Ectodermal cell (in vitro differentiated cells): ENCODE measurements around the gene PRDM1.

ENCODE experiments used
- H3K27ac ChIP-seq: 2 replicates; pipeline ENCODE4 v1.7.0; 2013; ENCODE audit warnings: mild to moderate bottlenecking, low read depth, low read length; ENCODE audit not compliant: insufficient read depth, poor library complexity, severe bottlenecking
- H3K27me3 ChIP-seq: 2 replicates; pipeline ENCODE4 v1.7.0; 2013; ENCODE audit warnings: mild to moderate bottlenecking, low read length; ENCODE audit not compliant: insufficient read depth, control insufficient read depth, poor library complexity, severe bottlenecking
- H3K36me3 ChIP-seq: one replicate; pipeline ENCODE4 v1.7.0; 2013; ENCODE audit warnings: low read length; ENCODE audit not compliant: control insufficient read depth, insufficient read depth
- H3K4me1 ChIP-seq: one replicate; pipeline ENCODE4 v1.7.0; 2013; ENCODE audit warnings: low read length; ENCODE audit not compliant: control insufficient read depth, insufficient read depth
- H3K4me3 ChIP-seq: 2 replicates; pipeline ENCODE4 v1.7.0; 2013; ENCODE audit warnings: low read depth, low read length, control low read depth; ENCODE audit not compliant: insufficient read depth
- H3K9me3 ChIP-seq: 2 replicates; pipeline ENCODE4 v1.7.0; 2013; ENCODE audit warnings: mild to moderate bottlenecking, low read length, moderate library complexity; ENCODE audit not compliant: control insufficient read depth
- WGBS, 2 experiments: methylation state at CpG; one replicate each; pipeline ENCODE4 v1.1.7; 2013; ENCODE audit warnings: missing lambda C conversion rate in 2 of 2; 5-methylcytosine and 5-hydroxymethylcytosine counted together

The PRDM1 gene

GRCh38 chr6:106082735-106083398 is 3.3 kb upstream of the PRDM1 start:
- Histone ChIP-seq H3K27ac (no peak overlapping the region), H3K27me3 (peaks cover 30% of the 10 kb centered on the region), H3K36me3 (no peaks in the 10 kb centered on the region), H3K9me3 (no peaks in the 10 kb centered on the region), H3K4me3 (no peak overlapping the region), H3K4me1 (peaks cover 24% of the 10 kb centered on the region)
- 94 to 98% methylated on average over 6 of the region's 6 CpGs for WGBS, 2 experiments

GRCh38 chr6:106083618-106084017 is 2.5 kb upstream of the PRDM1 start:
- Histone ChIP-seq H3K36me3 (no peaks in the 10 kb centered on the region), H3K9me3 (no peaks in the 10 kb centered on the region), H3K27me3 (peaks cover 30% of the 10 kb centered on the region), H3K4me3 (no peak overlapping the region), H3K4me1 (peaks cover 24% of the 10 kb centered on the region), H3K27ac (no peak overlapping the region)
- WGBS, 2 experiments: 89 to 94% methylated on average over 2 of the region's 2 CpGs

GRCh38 chr6:106084106-106084988 is 1.8 kb upstream of the PRDM1 start:
- no peak overlapping the region for H3K27ac ChIP-seq
- H3K4me3 ChIP-seq: no peak overlapping the region
- peaks cover 30% of the 10 kb centered on the region for H3K27me3 ChIP-seq

GRCh38 chr6:106084989-106085691 is 996 bp upstream of the PRDM1 start:
- Histone ChIP-seq H3K4me1 (peaks cover 24% of the 10 kb centered on the region), H3K27me3 (peaks cover 30% of the 10 kb centered on the region), H3K4me3 (peak overlapping the region; percentile 34), H3K36me3 (no peaks in the 10 kb centered on the region), H3K27ac (no peak overlapping the region), H3K9me3 (no peaks in the 10 kb centered on the region)
- WGBS, 2 experiments: 28 to 29% methylated on average over 6 to 7 of the region's 7 CpGs

More at GRCh38 chr6:106084106-106084988, 1.8 kb upstream of the PRDM1 start:
- Histone ChIP-seq H3K36me3 (no peaks in the 10 kb centered on the region), H3K9me3 (no peaks in the 10 kb centered on the region), H3K4me1 (peaks cover 24% of the 10 kb centered on the region)
- whole genome bisulfite sequencing, 2 experiments: 41 to 44% methylated on average over 5 of the region's 5 CpGs

- H3K9me3 ChIP-seq: no peaks in the 10 kb centered on the region
- no peaks in the 10 kb centered on the region for H3K36me3 ChIP-seq
- H3K27me3 ChIP-seq: peaks cover 30% of the 10 kb centered on the region
- H3K4me3 ChIP-seq: peak overlapping the region; percentile 34
- WGBS, 2 experiments: 23 to 24% methylated on average over 6 of the region's 6 CpGs
- H3K27ac ChIP-seq: no peak overlapping the region
- H3K4me1 ChIP-seq: peaks cover 20% of the 10 kb centered on the region
Measured at GRCh38 chr6:106085692-106085983, 498 bp upstream of the PRDM1 start.

GRCh38 chr6:106086814-106087175 is 659 bp downstream of the PRDM1 start:
- no peaks in the 10 kb centered on the region for H3K9me3 ChIP-seq
- peaks cover 20% of the 10 kb centered on the region for H3K4me1 ChIP-seq
- peaks cover 30% of the 10 kb centered on the region for H3K27me3 ChIP-seq

GRCh38 chr6:106087548-106088325 is 1.6 kb downstream of the PRDM1 start:
- Histone ChIP-seq H3K9me3 (no peaks in the 10 kb centered on the region), H3K27me3 (peaks cover 30% of the 10 kb centered on the region), H3K36me3 (no peaks in the 10 kb centered on the region), H3K4me1 (peaks cover 20% of the 10 kb centered on the region), H3K27ac (no peak overlapping the region), H3K4me3 (no peak overlapping the region)
- WGBS, 2 experiments: 30 to 37% methylated on average over 13 of the region's 13 CpGs

More at GRCh38 chr6:106086814-106087175, 659 bp downstream of the PRDM1 start:
- H3K27ac ChIP-seq: no peak overlapping the region
- WGBS, 2 experiments: 62% methylated on average over 3 of the region's 3 CpGs; no CpG with 5 or more reads in 1 of the 2 experiments
- H3K4me3 ChIP-seq: no peak overlapping the region
- H3K36me3 ChIP-seq: no peaks in the 10 kb centered on the region

GRCh38 chr6:106090001-106090400 is 3.9 kb downstream of the PRDM1 start:
- no peak overlapping the region for H3K27ac ChIP-seq
- 86 to 88% methylated on average over 3 to 4 of the region's 4 CpGs for WGBS, 2 experiments
- no peak overlapping the region for H3K4me3 ChIP-seq

GRCh38 chr6:106092279-106092678 is 6.1 kb downstream of the PRDM1 start:
- Histone ChIP-seq H3K36me3 (no peaks in the 10 kb centered on the region), H3K4me3 (no peak overlapping the region), H3K4me1 (peaks cover 6% of the 10 kb centered on the region), H3K27me3 (peaks cover 7% of the 10 kb centered on the region), H3K9me3 (no peaks in the 10 kb centered on the region), H3K27ac (no peak overlapping the region)
- 92 to 93% methylated on average over 5 of the region's 5 CpGs for WGBS, 2 experiments

More at GRCh38 chr6:106090001-106090400, 3.9 kb downstream of the PRDM1 start:
- H3K9me3 ChIP-seq: no peaks in the 10 kb centered on the region
- peaks cover 27% of the 10 kb centered on the region for H3K27me3 ChIP-seq
- no peaks in the 10 kb centered on the region for H3K36me3 ChIP-seq
- peaks cover 15% of the 10 kb centered on the region for H3K4me1 ChIP-seq
